CD4-positive, alpha-beta T cell treated with Interleukin-17A for 4 hours (primary cell): ENCODE results near the gene CDH15.

Source experiments
- DNase-seq: peaks from one replicate; pipeline ENCODE4 v3.0.0-alpha.2; 2020; ENCODE audit warnings: mixed read lengths

The CDH15 gene, protein sequence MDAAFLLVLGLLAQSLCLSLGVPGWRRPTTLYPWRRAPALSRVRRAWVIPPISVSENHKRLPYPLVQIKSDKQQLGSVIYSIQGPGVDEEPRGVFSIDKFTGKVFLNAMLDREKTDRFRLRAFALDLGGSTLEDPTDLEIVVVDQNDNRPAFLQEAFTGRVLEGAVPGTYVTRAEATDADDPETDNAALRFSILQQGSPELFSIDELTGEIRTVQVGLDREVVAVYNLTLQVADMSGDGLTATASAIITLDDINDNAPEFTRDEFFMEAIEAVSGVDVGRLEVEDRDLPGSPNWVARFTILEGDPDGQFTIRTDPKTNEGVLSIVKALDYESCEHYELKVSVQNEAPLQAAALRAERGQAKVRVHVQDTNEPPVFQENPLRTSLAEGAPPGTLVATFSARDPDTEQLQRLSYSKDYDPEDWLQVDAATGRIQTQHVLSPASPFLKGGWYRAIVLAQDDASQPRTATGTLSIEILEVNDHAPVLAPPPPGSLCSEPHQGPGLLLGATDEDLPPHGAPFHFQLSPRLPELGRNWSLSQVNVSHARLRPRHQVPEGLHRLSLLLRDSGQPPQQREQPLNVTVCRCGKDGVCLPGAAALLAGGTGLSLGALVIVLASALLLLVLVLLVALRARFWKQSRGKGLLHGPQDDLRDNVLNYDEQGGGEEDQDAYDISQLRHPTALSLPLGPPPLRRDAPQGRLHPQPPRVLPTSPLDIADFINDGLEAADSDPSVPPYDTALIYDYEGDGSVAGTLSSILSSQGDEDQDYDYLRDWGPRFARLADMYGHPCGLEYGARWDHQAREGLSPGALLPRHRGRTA

DNA sequence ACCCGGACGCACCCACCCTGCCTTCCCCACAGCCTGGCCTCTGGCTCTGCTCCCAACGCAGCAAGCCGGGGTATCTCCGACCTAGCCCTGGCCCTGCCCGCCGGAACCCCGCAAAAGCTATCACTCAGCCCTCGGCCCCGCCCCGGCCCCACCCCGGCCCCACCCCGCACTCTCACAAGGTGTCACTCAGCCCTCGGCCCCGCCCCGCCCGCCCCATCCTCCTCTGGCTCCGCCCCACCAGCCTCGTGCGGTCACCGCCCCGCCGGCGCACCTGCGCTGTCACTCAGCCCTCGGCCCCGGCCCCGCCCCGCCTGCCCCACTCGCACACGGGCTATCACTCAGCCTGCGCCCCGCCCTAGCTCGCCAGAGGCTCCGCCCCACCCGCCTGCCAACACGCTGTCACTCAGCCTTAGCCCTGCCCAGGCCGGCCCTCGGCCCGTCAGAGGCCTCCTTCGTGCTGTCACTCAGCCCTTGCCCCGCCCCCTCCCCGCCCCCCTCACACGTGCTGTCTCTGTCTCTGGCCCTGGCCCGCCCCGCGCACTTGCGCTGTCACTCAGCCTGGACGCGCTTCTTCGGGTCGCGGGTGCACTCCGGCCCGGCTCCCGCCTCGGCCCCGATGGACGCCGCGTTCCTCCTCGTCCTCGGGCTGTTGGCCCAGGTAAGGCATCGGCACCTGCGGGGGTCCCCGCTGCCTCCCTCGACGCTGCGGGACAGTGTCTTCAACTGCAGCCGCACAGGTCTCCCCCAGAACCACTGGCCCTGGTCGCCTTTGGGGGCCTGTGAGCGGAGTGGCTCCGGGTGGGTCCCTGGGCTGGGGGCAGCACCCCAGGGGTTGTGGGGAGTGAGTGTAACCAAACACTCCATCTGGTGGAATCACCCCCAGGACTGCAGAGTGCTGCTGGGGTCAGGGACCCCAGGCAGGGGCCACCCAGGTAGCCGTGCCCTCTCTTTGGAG is at the start of gene CDH15:
Gene CDH15, plus strand, starts transcription at position 533 of the 955 bp plus-strand sequence. Its CDS starts 84 bp downstream, at position 617.
- DNase-seq: peak; percentile 98

DNA sequence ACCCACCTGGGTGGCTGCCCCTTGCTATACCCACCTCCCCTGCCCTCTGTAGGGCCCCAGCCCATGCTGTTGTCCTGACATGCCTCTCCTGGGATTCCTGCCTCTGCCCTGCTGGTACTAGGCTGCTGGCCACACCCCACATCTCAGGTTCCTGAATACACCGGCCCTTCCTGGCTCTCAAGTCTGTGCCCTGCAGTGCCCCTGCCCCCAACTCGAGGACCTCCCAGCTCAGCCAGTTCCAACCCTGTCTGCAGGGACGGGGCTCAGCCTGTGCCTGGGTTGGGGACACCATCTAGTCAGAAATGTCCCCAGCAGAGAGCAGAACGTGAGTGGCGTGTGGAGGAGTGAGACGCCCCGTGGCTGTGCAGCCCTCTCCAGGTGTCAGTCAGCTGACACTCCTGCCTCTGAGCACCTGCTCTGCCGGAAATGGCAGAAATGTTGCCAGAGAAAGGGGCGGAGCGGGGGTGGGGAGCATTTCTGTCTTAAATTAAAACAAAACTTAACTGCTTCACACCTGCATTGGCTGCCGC is 49.2 kb upstream of the CDH15 start:
- DNase-seq: peak; percentile 87

DNA sequence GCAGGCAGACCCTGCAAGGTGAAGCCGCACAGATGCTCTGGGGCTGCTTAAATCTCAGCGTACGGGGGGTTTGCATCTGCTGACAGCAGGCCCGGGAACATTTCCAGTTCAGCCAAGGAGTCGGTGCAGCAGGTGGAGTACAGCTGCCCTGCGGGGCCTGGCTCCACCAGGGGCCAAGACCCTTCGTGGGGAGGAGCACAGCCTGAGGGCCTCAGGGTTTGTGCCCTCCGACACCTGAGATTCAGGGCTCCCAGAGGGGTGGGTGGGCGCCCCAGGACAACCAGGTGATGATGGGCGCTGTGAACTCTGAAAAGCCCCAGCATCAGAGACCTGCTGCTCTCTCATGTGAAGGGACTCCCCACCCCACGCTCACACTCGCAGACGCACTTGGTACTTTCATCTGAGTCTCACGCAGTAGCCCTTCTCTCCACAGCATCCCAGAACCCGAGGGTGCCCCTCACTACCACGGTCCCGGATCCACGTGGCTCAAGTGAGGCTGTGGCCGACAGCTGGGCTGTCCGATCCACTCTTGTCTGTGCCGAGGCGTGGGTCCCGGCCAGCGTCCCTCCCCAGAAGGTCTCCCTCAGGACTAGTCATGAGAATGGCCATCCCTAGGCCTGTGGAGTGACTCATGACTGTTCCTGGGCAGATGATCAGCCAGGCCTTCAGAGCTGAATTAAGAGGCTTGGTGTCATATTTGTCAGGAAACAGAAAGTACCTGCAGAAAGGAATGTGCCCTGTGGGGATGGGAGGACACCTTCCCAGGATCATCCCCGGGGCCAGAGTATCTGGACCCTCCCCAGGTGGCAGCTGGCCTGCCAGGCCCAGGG is 48.3 kb upstream of the CDH15 start:
- DNase-seq: no peak

DNA sequence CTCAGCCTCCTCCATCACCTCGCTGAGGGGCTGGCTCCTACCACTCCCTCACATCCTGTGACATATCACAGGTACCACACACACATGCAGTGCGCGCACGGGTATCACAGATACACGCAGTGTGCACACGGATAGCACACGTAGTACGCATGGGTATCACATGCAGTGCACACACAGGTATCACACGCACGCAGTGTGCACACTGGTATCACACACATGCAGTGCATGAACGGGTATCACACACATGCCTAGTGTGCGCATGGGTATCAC is 47.8 kb upstream of the CDH15 start:
- no peak for DNase-seq

DNA sequence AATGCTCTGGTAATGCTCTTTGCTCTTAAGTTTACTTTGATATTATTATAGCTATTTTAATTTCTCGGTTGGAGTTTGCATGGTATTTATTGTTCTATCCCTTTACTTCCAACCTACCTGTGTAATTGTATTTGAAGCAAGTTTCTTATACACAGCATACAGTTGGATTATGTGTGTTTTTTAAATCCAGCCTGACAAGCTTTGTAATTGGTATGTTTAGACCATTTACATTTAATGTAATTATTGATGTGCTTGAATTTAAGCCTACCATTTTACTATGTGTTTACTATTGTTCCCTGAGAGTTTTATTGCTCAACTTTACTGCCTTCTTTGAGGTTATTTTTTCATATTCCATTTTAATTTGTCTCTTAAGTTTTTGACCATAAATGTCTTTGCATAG is 42.2 kb upstream of the CDH15 start:
- no peak for DNase-seq

DNA sequence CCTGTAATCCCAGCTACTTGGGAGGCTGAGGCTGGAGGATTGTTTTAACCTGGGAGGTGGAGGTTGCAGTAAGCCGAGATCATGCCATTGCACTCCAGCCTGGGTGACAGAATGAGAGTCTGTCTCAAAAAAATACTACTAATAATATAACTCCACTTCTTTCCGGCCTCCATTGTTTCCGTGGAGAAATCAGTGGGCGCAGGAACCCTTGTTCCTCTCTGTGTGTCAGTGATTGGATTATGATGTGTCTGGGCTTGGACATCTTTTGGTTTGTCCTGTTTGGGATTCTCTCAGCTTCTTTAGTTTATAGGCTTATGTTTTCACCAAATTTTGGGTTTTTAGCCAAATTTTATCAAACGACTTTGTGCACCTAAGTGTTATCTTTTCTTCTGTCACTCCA is 41.1 kb upstream of the CDH15 start:
- no peak for DNase-seq

DNA sequence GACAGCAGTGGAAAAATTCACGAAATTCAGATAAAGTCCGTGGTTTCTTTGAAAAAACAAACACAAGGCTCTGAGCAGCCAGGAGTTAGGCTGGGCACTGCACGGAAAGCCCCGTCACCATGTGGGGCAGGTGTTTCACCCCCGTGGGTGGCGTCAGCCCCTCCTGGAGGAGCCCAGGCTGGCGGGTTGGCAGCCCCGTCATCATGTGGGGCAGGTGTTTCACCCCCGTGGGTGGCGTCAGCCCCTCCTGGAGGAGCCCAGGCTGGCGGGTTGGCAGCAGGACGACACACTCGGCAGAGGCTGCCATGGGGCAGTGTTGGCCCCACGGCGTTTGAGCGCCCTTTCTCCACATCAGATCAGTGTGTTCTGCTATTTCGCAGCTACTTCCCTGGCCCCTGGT is 39.8 kb upstream of the CDH15 start:
- DNase-seq: no peak

DNA sequence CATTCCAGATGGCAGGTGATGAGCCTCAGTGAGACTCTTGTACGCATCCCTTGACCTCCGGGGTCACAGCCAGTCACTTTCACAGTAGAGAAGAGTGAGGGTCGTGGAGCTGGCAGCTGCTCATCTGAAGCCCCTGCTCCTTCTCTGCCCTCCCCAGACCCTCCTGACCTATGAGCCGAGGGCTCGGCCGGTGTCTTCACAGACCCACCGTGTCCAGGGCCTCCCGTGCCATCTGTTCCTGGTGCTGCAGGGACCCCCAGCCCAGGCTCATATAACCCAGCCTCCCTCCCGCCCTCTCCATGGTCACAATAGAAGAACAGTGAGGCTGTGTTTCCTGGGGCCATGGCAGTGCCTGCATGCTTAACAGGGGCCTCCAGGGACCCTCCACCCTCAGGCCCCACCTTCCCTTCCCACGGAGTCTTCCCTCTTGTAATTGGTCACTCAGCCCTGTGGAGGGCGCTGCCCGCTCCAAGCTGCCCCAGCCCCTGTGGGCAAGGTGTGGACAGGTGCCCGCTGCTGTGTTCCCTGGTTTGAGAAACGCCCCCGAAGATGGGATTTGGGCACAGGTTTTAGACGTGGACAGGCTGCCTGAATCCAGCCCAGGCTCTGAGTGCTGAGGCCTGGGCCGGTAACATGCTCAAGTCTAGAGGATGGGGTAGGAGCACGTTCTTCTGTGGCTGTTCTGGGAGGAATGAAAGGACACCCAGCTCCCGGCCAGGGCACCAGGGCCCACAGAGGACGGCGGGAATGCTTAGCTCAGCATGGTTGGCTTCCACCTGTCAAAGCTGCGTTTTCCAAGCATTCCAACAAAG is 39.1 kb upstream of the CDH15 start:
- no peak for DNase-seq

DNA sequence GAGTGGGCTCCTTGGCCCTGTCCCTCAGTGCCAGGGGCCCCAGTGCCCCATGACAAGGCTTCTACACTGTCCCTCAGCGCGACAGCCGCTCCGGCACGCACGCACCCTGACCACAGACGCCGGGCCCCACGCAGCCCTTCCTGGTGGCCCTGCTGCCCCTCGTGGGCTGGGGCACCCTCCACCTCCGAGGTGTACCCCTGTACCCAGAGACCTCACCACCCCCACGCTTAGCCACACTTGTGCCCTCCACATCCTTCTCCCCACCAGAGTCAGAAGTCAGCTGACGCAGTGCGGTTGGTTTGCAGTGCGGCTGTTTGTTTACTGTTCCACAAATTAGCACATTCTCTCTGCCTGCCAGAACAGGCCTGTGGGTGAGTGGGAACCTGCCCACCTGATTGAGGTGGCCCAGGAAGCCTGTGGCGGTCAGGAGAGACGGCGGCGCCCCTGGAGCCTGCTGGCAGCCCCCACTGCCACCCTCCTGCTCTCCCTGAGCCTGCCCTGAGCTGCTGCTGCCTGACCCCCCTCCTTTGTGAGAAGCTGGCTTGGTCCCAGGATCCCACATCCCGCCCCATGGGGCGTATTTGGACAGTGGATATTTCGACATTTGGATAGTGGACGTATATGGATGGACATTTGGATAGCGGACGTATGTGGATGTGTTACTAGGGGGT is 38.0 kb upstream of the CDH15 start:
- DNase-seq: no peak

DNA sequence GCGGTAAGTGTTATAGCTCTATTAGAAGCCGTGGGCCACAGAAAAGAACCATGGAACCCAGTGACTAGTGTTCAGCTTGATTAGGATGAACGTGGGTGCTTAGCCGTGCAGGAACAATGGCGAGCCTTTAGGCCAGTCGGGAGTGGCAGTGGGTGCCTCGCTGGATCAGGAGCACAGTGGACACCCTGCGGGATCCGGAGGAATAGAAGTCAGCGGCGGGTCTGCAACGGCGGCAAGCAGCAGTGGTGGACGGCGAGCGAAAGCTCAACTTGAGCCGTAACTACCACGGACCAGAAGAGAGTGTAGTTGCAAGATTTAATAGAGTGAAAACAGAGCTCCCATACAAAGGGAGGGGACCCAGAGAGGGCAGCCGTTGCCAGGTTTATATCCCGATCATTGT is 37.3 kb upstream of the CDH15 start:
- no peak for DNase-seq

DNA sequence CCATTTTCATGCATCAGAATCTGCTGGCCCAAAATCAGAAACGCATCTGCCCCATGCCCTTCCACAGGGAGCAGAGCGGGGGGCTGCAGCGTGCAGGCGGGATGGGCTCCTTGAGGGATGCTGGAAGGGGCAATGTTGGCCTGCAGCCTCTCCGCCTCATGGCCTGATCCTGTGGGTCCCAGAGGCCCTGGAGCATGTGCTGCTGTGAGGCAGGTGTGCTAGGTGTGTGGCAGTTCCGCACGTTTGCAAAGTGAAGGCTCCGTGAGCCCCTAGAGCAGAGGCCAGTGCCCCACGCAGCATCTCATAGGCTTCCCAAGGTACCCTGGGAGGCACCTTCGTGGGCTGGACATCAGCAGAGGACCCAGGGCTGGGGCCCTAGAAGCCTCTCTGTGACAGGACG is 36.4 kb upstream of the CDH15 start:
- no peak for DNase-seq

DNA sequence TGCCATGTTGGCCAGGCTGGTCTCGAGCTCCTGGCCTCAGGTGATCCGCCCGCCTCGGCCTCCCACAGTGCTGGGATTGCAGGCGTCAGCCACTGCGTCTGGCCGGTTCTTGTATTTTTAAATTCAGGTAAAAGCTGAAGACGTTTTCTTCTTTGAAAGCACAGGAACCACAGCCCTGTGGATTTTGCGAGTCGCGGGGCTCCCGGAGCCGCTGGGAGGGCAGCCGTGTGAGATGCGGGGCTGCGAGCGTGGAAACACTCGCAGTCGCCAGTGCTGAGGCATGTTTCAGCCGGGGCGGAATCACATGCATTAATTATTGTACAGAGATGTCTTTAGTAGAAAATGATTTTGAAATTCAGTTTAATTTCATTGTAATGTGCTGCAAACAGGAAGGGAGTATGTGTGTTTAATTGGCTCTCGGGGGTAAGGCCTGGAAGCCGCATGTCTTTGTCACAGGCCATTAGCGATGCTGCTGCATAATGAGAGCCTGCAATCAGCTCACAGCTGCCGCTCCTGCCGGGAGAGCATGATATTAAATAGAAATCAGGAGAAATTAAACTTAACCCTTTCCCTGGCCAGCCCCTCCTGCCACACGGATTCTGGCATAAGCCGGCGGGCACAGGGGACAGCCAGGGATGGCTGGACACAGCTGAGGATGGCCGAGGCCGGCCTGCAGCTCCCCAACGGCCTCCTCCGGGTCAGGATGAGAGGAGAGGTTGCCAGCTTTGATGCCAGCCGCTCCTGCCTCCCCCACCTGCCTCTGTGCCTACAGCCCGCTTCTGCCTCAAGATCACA is 35.4 kb upstream of the CDH15 start:
- no peak for DNase-seq

DNA sequence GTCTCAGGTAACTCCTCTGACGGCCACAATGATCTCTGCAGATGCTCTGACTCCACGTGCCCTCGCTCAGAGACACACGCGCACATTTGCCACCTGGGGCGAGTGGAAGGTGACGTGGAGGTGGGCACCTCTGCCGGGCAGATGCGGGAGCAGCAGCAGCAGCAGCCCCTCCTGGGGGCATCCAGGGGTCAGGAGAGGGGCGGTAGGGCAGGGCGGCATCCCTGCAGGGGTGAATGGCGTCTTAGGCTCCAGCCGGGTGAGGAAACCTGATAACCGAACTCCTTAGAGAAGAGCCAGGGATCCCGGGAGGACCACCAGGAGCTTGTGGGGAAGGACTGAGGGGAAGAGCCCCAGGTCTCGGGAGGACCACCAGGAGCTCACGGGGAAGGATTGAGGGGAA is 34.6 kb upstream of the CDH15 start:
- no peak for DNase-seq

DNA sequence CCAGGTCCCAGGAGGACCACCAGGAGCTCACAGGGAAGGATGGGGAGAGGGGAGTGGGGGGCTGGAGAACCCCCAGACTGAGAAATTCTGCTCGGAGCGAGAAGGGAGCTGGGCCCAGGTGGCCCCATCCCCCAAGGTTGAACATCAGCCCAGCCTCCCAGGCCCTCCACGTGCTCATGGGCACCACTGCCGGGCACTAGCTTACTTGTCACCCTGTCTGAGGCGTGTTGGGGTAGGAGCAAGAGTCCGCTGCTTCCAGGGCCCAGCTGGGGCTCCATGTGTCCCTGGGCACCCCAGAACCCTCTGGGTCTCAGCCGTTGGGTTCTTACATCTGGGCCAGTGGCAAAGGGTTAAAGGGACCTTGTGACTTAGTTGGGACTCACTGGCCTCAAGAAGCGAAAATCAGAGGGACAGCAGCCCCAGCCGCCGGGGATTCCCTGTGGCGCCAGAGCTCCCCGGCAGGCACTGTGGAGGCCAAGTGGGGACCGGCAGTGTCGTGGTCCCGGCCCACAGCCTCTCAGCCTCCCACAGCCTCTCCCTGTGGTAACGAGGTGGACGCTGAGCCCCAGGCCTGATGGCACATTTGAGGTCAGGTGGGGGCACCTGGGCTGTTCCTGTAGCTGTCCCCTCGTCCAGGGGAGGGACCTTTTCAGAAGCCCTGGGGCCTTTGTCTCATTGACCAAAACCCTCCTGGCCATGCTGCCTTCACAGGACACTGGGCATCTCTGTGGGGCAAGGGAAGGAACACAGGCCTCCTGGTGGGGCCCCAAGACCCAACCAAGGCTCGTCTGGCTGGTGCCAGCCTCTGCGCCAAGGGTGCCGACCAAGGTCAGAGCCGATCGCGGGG is 33.7 kb upstream of the CDH15 start:
- DNase-seq: no peak

DNA sequence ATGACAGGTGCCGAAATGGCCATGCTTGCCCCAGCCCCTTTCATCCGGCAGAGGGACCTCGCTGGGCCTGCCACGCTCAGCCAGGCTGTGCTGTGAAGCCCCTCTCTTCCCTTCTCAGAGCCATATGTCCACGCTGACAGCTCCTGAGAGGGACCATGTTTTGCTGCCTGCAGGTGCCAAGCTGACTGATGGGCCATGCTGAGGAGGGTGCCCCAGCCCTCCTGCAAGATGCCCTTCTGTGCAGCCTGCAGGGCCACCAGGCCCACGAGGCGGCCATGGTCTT is 33.1 kb upstream of the CDH15 start:
- DNase-seq: no peak

DNA sequence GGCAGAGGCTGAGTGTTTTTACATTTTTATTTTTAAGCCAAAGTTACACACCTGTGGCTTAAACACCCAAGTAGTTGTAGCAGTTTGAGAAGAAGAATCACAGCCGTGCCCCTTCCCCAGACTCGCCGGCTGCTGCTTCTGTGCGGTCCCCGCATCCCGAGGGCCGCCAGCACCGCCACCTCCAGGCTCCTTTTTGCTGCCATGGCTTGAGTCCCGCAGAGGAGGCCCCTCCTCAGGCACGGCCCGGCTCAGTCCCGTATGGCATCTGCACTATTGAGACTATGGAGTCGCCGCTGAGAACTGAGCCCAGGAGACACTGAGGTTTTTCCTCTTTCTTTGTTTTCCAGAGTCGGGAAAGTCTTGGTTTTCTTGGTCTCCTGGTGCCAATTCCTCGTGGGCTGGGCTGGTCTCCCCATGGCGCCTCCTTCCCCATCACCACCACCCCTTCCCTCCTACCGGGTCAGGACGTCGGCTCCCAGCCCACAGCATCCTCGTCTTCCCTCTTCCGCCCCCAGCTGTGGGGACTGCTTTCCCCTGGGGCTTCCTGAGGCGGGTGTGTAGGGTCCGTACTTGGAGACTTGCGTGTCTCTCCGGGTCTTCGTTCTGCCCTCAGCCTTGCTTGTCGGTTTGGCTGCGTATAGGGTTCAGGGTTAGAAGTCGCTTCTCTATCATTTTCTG is 32.6 kb upstream of the CDH15 start:
- DNase-seq: no peak

DNA sequence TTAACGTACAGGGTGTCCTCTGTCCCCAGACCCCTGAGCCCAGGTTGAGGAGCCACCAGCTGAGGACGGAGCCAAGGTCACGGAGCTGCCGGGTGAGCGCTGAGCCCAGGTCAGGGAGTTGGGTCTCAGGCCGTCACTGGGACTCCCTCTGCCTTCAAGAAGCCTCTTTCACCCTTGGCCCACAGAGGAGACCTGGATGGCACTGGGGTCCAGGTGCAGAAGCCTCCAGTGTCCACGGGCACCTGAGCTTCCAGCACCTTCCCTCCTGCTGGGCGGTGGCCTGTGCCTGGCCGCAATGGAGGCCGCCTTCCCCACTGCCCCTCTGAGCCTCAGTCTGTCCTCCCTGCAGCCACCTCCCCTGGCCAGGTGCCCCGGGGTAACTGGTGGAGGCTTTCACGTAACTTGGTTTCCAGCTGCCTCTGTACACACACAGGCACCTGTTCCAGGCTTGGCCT is 31.6 kb upstream of the CDH15 start:
- DNase-seq: no peak

DNA sequence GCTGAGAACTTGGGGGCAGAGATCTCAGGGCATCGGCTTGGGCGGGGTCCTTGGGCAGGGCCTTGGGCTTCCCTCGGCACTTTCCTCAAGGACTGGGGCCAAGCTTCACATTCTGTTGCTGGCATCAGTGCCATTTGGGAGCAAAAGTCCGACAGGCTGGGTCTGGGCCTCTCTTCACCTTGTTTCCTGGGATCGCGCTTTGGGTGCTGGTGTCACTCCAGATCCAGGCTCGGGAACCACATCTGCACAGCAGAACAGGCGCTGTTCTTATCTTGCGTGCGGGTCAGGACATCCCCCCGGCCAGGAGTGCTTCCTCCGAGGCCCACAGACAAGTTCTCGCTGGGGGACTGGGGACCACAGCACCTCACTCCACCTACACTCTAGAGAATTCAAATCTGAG is 31.1 kb upstream of the CDH15 start:
- no peak for DNase-seq
